ENCODE measurements around the gene B3GNT2.
"Not testable (repeated sequence)": the region's sequence is repeated elsewhere in the genome, so short reads cannot be mapped to it uniquely, and the experiment has no call there.

Gene B3GNT2

GRCh38 chr2:62185475-62186155, 10.3 kb upstream of the B3GNT2 start:
- DNase-seq (ENCODE audit: low read depth in 2 of 2), result no peak

DNA sequence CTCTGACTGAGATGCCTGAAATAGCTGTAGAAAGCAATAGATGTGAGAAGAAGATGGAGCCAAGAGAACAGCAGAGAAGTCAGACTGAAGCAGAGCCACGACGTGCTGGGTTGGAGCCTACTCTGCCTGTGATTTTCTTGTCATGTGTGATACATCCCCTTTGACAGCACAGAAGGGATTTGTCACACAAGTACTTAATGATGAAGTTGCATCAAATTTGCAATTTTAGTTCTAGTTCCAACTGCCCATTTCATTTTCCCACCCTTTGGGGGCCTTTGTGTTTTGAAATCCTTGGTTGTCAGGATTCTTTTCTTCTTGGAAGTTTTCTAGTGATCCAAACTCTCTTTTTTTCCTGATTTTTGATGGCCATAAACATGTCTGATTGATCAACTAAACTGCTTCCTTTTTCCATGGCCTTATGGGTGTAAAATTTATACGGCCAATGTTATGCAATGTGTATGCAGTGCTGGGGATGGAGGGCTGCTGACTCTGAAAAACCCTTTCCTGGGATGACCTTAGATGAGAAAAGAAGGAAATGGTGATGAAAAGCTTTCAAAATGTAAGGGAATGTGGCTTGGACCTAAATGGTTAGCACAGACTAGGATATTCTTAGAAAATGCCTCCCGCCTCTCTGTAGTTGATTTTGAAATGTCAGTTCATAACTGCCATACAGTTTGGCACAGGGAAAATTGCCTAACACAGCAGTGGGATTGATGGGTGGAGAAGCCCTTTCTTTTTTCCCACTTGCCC, 9.6 kb upstream of the B3GNT2 start:
- no peak for DNase-seq (ENCODE audit: low read depth in 2 of 2)

GRCh38 chr2:62187246-62187645, 8.7 kb upstream of the B3GNT2 start:
- no peak for DNase-seq (ENCODE audit: low read depth in 2 of 2)

DNA sequence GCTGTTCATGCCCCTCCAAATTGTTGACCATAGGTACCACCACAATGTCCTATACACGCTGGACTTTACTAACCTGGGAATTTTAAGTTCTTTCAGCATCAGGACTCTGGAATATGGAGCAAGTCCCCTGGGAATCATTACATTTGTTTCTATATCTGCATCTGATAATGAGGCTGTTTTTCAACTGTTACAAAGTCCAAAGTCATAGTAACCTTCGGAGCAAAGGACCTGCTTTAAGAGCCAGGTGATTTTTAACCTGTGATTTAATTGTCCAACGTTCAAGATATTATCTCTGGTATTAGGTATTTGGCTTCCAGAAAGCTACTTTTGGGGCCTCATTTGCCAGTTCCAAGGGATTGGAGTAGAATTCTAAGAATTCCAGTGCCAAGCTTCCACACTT, 7.5 kb upstream of the B3GNT2 start:
- no peak for DNase-seq (ENCODE audit: low read depth in 2 of 2)

DNA sequence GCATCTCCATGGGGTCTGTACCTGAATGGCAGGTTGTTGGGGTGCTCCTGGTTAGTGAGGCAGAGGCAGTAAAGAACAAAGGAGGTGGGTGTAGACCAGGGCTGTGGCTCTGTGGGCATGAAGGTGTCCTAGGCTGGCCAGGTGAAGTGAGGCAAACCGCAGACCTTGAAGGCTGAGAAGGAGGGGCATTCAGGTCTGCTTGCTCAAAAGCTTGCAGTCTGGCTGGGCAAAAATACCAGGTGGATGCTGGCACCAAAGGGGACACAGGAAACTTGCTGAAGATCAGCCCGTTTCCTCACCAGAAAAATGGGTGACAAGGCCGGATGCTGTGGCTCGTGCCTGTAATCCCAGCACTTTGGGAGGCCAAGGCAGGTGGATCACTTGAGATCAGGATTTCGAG, 6.7 kb upstream of the B3GNT2 start:
- DNase-seq (ENCODE audit: low read depth in 2 of 2), result no peak

DNA sequence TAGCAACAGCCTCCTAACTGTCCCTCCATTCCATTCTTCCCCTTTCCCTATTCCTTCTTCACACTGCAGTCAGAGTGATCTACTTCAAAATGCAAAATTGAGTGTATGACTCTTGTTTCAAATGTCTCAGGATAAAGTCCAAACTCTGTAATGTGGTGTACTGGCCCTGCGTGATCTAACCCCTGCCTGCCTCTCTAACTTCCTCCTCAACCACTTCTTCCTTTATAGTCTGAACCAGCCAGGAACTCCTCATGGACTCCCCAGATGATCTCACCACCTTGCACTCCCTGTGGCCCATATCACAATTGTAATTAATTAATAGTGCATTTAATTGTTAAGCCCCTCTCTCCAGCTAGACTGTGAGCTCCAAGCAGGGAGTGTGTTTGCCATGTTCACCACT, 3.1 kb upstream of the B3GNT2 start:
- DNase-seq (ENCODE audit: low read depth in 2 of 2), result no peak

GRCh38 chr2:62194558-62195420, 1.1 kb upstream of the B3GNT2 start:
- DNase-seq (ENCODE audit: low read depth in 2 of 2), result no peak

GRCh38 chr2:62196278-62196901, 475 bp downstream of the B3GNT2 start:
- DNase-seq (ENCODE audit: low read depth in 2 of 2), result peak; percentile 45 to 48

GRCh38 chr2:62197011-62197924, 1.4 kb downstream of the B3GNT2 start:
- peak in 1 of 2 donors; percentile 39 for DNase-seq (ENCODE audit: low read depth in 2 of 2)

DNA sequence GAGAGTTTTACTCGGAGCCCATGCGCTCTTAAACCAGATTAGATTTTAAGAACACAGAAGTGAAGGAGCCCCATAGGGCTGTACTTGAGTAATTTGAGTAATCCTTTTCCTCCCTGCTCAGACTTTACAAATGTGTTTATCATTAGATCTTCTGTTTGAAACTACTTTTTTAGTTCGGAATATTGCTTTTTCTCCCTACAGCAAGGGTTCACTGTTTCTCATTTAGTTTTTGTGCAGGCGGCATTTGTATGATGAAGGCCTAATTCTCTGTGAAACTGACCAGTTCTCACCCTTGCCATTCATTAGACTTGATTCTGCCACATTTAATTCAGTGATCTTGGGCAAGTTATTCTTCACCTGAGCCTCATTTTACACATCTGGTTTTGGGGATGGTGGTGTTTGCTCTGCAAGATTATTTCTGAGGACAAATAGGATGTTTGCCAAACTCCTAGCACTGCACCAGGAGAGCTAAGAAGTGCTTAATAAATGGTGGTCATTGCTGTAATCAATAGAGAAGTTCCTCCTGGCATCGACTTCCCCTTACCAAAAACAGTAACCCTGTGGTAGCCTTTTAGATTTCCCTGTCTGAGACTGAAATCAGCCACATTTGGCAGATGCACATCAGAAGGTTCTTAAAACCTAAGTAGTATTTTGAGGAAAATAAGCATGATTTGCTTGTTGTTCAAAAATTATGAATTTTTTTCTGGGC, 2.2 kb downstream of the B3GNT2 start:
- no peak for DNase-seq (ENCODE audit: low read depth in 2 of 2)

DNA sequence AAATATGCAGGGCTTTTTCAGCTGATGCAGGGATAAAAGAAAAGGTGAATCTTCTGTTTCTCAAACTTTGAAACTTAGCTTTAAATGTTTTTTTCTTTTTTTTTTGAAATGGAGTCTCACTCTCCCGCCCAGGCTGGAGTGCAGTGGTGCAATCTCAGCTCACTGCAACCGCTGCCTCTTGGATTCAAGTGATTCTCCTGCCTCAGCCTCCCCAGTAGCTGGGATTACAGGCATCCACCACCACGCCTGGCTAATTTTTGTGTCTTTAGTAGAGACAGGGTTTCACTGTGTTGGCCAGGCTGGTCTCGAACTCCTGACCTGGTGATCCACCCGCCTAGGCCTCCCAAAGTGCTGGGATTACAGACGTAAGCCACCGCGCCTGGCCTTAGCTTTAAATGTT, 2.9 kb downstream of the B3GNT2 start:
- DNase-seq (ENCODE audit: low read depth in 2 of 2), result not testable (repeated sequence)

- no peak for DNase-seq (ENCODE audit: low read depth in 2 of 2)
These were observed 3.6 kb downstream of the B3GNT2 start for GRCh38 chr2:62199392-62200125.

DNA sequence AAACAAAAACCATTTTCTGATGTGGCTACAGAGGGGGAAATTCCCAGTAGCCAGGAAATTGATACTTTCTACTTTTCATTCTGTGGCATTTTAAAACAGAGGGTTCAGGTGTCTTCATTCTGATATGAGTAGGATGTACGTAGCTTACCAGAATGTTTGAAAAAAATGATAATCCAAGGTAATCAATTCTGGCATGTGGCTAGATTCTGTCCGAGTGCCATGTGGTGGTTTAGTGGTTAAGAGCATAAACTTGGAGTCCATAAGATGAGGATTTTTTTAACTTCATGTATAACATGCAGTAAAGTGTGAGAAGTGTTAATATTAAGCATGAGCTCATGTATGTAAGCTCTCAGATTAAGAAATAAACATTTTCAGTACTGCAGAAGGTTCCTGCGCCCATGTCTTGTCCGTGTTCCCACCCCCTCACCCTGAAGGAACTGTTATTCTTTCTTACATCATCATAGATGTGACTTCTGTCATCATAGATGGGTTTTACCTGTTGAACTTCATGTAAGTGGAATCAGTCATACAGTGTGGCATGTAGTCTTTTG, 4.5 kb downstream of the B3GNT2 start:
- no peak for DNase-seq (ENCODE audit: low read depth in 2 of 2)

GRCh38 chr2:62200868-62201267, 5.0 kb downstream of the B3GNT2 start:
- no peak for DNase-seq (ENCODE audit: low read depth in 2 of 2)

GRCh38 chr2:62201307-62201706, 5.4 kb downstream of the B3GNT2 start:
- DNase-seq (ENCODE audit: low read depth in 2 of 2), result no peak

GRCh38 chr2:62202019-62202722, 6.3 kb downstream of the B3GNT2 start:
- DNase-seq (ENCODE audit: low read depth in 2 of 2), result no peak

DNA sequence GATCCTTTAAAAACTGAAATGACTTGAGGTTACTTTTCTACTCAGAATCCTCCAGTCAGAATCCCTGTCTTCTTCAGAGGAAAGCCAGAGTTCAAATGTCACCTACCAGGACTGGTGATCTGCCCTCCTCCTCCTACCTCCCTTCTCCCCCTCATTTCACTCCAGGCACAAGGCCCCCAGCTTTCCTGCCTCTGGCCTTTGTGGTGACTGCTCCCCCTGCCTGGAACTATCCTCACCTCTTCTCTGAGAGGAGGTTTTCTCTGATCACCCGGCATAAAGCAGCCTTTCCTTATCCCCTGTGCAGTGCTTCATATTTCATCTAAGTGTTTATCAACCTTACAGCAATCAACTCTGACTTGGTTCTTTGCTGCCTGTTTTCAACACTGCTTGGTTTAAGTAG, 6.8 kb downstream of the B3GNT2 start:
- DNase-seq (ENCODE audit: low read depth in 2 of 2), result no peak

DNA sequence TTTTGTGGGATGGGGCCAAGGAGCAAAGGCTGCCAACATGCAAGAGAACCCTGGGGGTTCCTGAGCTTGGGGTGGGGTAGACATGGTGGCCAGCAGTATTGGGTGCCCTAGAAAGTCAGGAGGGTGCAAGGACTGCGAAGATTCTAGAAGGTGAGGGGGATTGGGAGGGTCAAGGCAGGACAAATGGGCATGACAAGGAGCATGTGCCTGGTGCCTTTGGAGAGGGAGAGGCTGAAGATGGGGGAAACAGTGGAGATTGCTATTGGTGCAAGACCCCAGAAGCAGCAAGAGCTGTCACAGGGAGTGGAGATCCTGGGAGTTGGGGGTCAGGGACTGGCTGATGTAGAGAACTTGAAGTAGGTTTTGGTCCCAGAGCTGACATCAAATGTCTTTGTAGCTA, 7.5 kb downstream of the B3GNT2 start:
- DNase-seq (ENCODE audit: low read depth in 2 of 2), result no peak
